SK-N-SH (cell line): ENCODE measurements around the gene UBE2E2. TPM values are rescaled to one million over a fixed set of nuclear protein-coding genes. Genes with fewer than 3 reads are reported as not detected.

Experiments
- CTCF ChIA-PET: fragments of 300-600, 350-600 bp; formaldehyde crosslinking; extraction: SDS; loops from one replicate; lab custom pipeline; 2021; lab: Yijun Ruan, JAX
- POLR2A ChIA-PET: fragments of 350-600 bp; sonication (Branson Sonifier 250); formaldehyde crosslinking; extraction: SDS; loops from one replicate; lab custom pipeline; 2020; ENCODE audit warnings: antibody characterized with exemption, inconsistent platforms; lab: Yijun Ruan, JAX
- DNase-seq: peaks from one replicate; pipeline ENCODE4 v3.0.0; 2012
- H2AFZ ChIP-seq: fragments of 200-600 bp; sonication (generic); 2 replicates; pipeline ENCODE4 v1.8.1; 2016; ENCODE audit warnings: antibody characterized with exemption, mild to moderate bottlenecking, low read depth
- H3F3A ChIP-seq: fragments of 200-600 bp; sonication (generic); replicated peaks from 2 replicates; pipeline ENCODE3; 2016; ENCODE audit warnings: antibody characterized with exemption, mild to moderate bottlenecking; ENCODE audit not compliant: insufficient read depth
- H3K27ac ChIP-seq, 2 experiments: fragments of 200-500 bp in 1 of 2; fragments of 200-600 bp in 1 of 2; sonication (Bioruptor generic) in 1 of 2; sonication (generic), shearing (Covaris generic) in 1 of 2; 2 replicates each; pipeline versions ENCODE4 v1.5.1 to v1.6.1; 2014 to 2016; ENCODE audit warnings: low read depth in 2 of 2, inconsistent platforms in 1 of 2, low read length in 1 of 2, mild to moderate bottlenecking in 1 of 2, mixed read lengths in 1 of 2
- H3K27me3 ChIP-seq: fragments of 200-600 bp; sonication (generic), shearing (Covaris generic); 2 replicates; pipeline ENCODE4 v1.6.1; 2016; ENCODE audit warnings: mixed run types; ENCODE audit not compliant: insufficient read depth
- H3K36me3 ChIP-seq, 2 experiments: fragments of 200-500 bp in 1 of 2; fragments of 200-600 bp in 1 of 2; sonication (Bioruptor generic) in 1 of 2; sonication (generic) in 1 of 2; replicated peaks in 1 of 2; 2 replicates each; pipeline versions ENCODE3 to v1.5.1; 2014 to 2016; ENCODE audit warnings: low read length in 1 of 2, mild to moderate bottlenecking in 1 of 2; ENCODE audit not compliant: insufficient read depth in 2 of 2, control insufficient read depth in 1 of 2
- H3K4me1 ChIP-seq, 2 experiments: fragments of 200-500 bp in 1 of 2; fragments of 200-600 bp in 1 of 2; sonication (Bioruptor generic) in 1 of 2; sonication (generic), shearing (Covaris generic) in 1 of 2; 2 replicates each; pipeline versions ENCODE4 v1.5.1 to v1.6.1; 2014 to 2016; ENCODE audit warnings: low read depth in 1 of 2, low read length in 1 of 2, mixed run types in 1 of 2; ENCODE audit not compliant: insufficient read depth in 2 of 2, control insufficient read depth in 1 of 2
- H3K4me2 ChIP-seq: fragments of 200-600 bp; sonication (generic), shearing (Covaris generic); 2 replicates; pipeline ENCODE4 v1.6.1; 2017; ENCODE audit warnings: mixed run types
- H3K4me3 ChIP-seq, 2 experiments: fragments of 200-500 bp in 1 of 2; fragments of 200-600 bp in 1 of 2; sonication (Bioruptor generic) in 1 of 2; sonication (generic), shearing (Covaris generic) in 1 of 2; 2 replicates each; pipeline versions ENCODE4 v1.5.1 to v1.8.1; 2014 to 2016; ENCODE audit warnings: low read depth in 2 of 2, inconsistent platforms in 1 of 2, low read length in 1 of 2, mild to moderate bottlenecking in 1 of 2, mixed read lengths in 1 of 2, moderate library complexity in 1 of 2
- H3K79me2 ChIP-seq: fragments of 200-600 bp; sonication (generic); 2 replicates; pipeline ENCODE4 v1.8.1; 2017; ENCODE audit warnings: mild to moderate bottlenecking; ENCODE audit not compliant: insufficient read depth
- H3K9ac ChIP-seq: fragments of 200-600 bp; sonication (generic); 2 replicates; pipeline ENCODE4 v1.6.1; 2017; ENCODE audit warnings: mixed run types
- H3K9me2 ChIP-seq: fragments of 200-600 bp; sonication (generic); 2 replicates; pipeline ENCODE4 v1.6.1; 2017; ENCODE audit warnings: mixed run types
- H3K9me3 ChIP-seq: fragments of 200-600 bp; sonication (generic); 2 replicates; pipeline ENCODE4 v1.6.1; 2017; ENCODE audit warnings: mixed run types, mild to moderate bottlenecking, moderate library complexity
- H4K20me1 ChIP-seq: fragments of 200-600 bp; sonication (generic); 2 replicates; pipeline ENCODE4 v1.6.1; 2017; ENCODE audit warnings: mild to moderate bottlenecking, mixed run types; ENCODE audit not compliant: insufficient read depth
- CHD2 ChIP-seq: fragments of 150-350 bp; IDR thresholded peaks from 2 replicates; pipeline ENCODE4 v1.6.1; 2018; ENCODE audit warnings: low read length; ENCODE audit not compliant: partially characterized antibody
- FOXJ3 ChIP-seq: sonication (generic); formaldehyde crosslinking; IDR thresholded peaks from 2 replicates; pipeline ENCODE4 v1.5.1; 2020; ENCODE audit warnings: mild to moderate bottlenecking, missing genetic modification reagents
- GABPA ChIP-seq: IDR thresholded peaks from 2 replicates; pipeline ENCODE4 v1.4.0; 2012; ENCODE audit warnings: low read depth, mild to moderate bottlenecking
- GATA2 ChIP-seq: sonication (generic); formaldehyde crosslinking; IDR thresholded peaks from 2 replicates; pipeline ENCODE4 v1.5.0; 2020; ENCODE audit warnings: mild to moderate bottlenecking, missing genetic modification reagents
- MEF2A ChIP-seq: IDR thresholded peaks from 2 replicates; pipeline ENCODE4 v1.4.0; 2012; ENCODE audit warnings: low read depth, borderline replicate concordance
- POLR2AphosphoS5 ChIP-seq: IDR thresholded peaks from 2 replicates; pipeline ENCODE4 v1.6.1; 2012; ENCODE audit warnings: low read depth, low read length
- RAD21 ChIP-seq: IDR thresholded peaks from 2 replicates; pipeline ENCODE4 v1.6.1; 2012; ENCODE audit warnings: mild to moderate bottlenecking, low read length
- RCOR1 ChIP-seq: fragments of 150-350 bp; IDR thresholded peaks from 2 replicates; pipeline ENCODE4 v1.6.1; 2017; ENCODE audit warnings: antibody characterized with exemption, low read length
- SIN3A ChIP-seq: IDR thresholded peaks from 2 replicates; pipeline ENCODE4 v1.6.1; 2012; ENCODE audit warnings: low read depth, mild to moderate bottlenecking, low read length, moderate library complexity, borderline replicate concordance
- TAF1 ChIP-seq: IDR thresholded peaks from 2 replicates; pipeline ENCODE4 v1.6.1; 2012; ENCODE audit warnings: low read depth, mild to moderate bottlenecking, low read length, moderate library complexity, borderline replicate concordance
- USF1 ChIP-seq: IDR thresholded peaks from 2 replicates; pipeline ENCODE4 v1.4.0; 2012; ENCODE audit warnings: low read depth, borderline replicate concordance
- WGBS: methylation state at CpG from one replicate; pipeline ENCODE4 v1.1.6; 2017; ENCODE audit warnings: low lambda C conversion rate; 5-methylcytosine and 5-hydroxymethylcytosine counted together
- polyA plus RNA-seq, 3 experiments: library from polyadenylated mRNA; depleted of rRNA; stranded (reverse); fragments of >200 nt; gene quantifications; 2 replicates each; pipeline ENCODE4 v1.2.3, GENCODE V29; 2012
- TF ChIP-seq, protein P1 (sequence below): IDR thresholded peaks from 2 replicates; pipeline ENCODE4; 2012
- TF ChIP-seq, protein P2 (sequence below): fragments of 200-600 bp; sonication (generic); IDR thresholded peaks from 2 replicates; pipeline ENCODE4 v1.6.1; 2017; ENCODE audit warnings: antibody characterized with exemption, mild to moderate bottlenecking, moderate library complexity

Gene UBE2E2
- polyA plus RNA-seq, 1 of the 3 experiments (the other 2 are of a cell fraction) = 46.4 TPM

DNA sequence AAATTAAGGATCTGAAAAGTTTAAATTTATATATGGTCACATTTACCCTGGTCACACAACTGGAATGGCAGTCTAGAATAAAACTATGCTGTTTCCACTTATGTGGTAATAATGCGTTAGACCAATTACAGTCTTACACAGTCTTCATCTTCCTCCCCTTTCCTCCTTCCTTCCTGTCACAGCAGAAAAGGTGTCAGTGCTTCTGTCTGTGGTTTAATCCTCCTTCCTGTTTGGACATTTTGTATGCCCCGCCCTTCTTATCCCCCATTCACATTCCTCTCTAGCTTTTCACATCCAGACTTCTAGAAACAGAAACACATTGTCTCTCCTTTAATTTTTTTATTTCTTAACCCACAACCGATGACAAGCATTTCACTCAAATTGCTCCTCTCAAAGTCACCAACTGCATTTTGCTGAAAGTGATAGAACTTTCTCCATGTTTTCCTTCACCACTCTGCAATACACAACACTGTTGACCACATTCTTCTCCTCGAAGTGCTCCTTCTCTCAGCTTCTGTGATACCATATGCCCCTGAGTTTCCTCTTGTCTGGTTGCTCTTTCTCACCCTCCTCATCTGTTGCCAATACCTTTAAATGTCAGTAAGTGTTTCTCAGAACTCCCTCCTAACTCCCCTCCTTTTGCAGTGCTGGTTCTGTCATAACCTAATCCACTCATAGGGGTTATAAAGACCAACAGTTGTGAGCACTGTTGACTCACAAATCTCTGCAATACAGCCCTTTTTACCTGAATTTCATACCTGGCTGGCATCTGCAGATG is 271.6 kb downstream of the UBE2E2 start (continued):
- TF ChIP-seq, protein P1, sequence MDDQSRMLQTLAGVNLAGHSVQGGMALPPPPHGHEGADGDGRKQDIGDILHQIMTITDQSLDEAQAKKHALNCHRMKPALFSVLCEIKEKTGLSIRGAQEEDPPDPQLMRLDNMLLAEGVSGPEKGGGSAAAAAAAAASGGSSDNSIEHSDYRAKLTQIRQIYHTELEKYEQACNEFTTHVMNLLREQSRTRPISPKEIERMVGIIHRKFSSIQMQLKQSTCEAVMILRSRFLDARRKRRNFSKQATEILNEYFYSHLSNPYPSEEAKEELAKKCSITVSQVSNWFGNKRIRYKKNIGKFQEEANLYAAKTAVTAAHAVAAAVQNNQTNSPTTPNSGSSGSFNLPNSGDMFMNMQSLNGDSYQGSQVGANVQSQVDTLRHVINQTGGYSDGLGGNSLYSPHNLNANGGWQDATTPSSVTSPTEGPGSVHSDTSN = no peak
- TF ChIP-seq SIN3A (no peak), RCOR1 (no peak)

DNA sequence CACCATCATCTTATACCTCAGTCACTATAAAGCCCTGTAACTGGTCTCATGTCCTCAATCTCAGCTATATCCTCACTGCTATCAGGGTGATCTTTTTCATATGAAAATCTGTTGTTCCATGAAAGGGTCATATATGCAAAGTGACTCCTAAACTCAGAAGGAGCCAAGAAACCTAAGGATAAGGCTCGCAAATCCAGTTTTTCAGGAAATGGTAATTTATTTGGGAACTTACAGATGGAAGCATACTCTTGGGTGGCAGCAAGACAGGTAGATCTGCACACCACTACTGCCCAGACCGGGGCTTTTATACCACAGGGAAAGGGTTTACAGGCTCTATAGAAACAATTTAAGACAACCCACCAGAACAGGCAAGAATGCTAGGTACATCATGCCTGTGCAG is 272.3 kb downstream of the UBE2E2 start:
- no peaks in the 10 kb centered on the region for H3K36me3 ChIP-seq
- POLR2A ChIA-PET = no interaction called here
- H3K9me2 ChIP-seq = no peaks in the 10 kb centered on the region
- no peaks in the 10 kb centered on the region; a peak in 1 of 4 replicates for H3K4me1 ChIP-seq
- CTCF ChIA-PET = no interaction called here
- WGBS = 100% methylated on average over 2 of the region's 2 CpGs
- H3K4me2 ChIP-seq = no peak overlapping the region
- no peak for DNase-seq
- H3F3A ChIP-seq = no peaks in the 10 kb centered on the region
- no peaks in the 10 kb centered on the region for H3K27me3 ChIP-seq
- no peaks in the 10 kb centered on the region for H4K20me1 ChIP-seq
- H3K4me3 ChIP-seq = no peak overlapping the region
- no peak overlapping the region for H3K9ac ChIP-seq
- no peak overlapping the region for H3K27ac ChIP-seq
- H2AFZ ChIP-seq = no peak overlapping the region
- H3K9me3 ChIP-seq = no peaks in the 10 kb centered on the region
- TF ChIP-seq GATA2 (CRISPR knock-in tag) (no peak), POLR2AphosphoS5 (no peak), MEF2A (no peak), FOXJ3 (CRISPR knock-in tag) (no peak), RCOR1 (no peak), GABPA (no peak), TAF1 (no peak), RAD21 (no peak), USF1 (no peak), CHD2 (no peak)
- TF ChIP-seq, protein P2, sequence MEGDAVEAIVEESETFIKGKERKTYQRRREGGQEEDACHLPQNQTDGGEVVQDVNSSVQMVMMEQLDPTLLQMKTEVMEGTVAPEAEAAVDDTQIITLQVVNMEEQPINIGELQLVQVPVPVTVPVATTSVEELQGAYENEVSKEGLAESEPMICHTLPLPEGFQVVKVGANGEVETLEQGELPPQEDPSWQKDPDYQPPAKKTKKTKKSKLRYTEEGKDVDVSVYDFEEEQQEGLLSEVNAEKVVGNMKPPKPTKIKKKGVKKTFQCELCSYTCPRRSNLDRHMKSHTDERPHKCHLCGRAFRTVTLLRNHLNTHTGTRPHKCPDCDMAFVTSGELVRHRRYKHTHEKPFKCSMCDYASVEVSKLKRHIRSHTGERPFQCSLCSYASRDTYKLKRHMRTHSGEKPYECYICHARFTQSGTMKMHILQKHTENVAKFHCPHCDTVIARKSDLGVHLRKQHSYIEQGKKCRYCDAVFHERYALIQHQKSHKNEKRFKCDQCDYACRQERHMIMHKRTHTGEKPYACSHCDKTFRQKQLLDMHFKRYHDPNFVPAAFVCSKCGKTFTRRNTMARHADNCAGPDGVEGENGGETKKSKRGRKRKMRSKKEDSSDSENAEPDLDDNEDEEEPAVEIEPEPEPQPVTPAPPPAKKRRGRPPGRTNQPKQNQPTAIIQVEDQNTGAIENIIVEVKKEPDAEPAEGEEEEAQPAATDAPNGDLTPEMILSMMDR = no peak
- TF ChIP-seq, protein P1 = no peak
- H3K79me2 ChIP-seq = no peaks in the 10 kb centered on the region
